Stomach (tissue), 9 donors: Measurements from ENCODE around the gene PLCB1. TPM values are rescaled to one million over a fixed set of nuclear protein-coding genes. Genes with fewer than 3 reads are reported as not detected.
A peak's percentile ranks its signal among the peaks of the same experiment; 100 is the strongest.

ENCODE experiments used
- DNase-seq, 2 donors: peaks; one replicate each; pipeline versions ENCODE4 v3.0.0 to v3.0.0-alpha.2; 2013 to 2019
- H3K27ac ChIP-seq, 5 donors: fragments of 200-600 bp in 4 of 5; sonication (generic) in 4 of 5; one replicate each; pipeline ENCODE4 v1.5.1; 2013 to 2019; ENCODE audit warnings: mild to moderate bottlenecking in 1 of 5, moderate library complexity in 1 of 5
- H3K27me3 ChIP-seq, 3 donors: fragments of 200-600 bp; sonication (generic); one replicate each; pipeline ENCODE4 v1.5.1; 2017 to 2019; ENCODE audit warnings: mixed run types in 1 of 3
- H3K36me3 ChIP-seq, 4 donors: fragments of 200-600 bp; sonication (generic); 1 replicate in 3 of 4; 2 replicates in 1 of 4; pipeline ENCODE4 v1.5.1; 2016 to 2019
- H3K4me1 ChIP-seq, 4 donors: fragments of 200-600 bp; sonication (generic); one replicate each; pipeline ENCODE4 v1.5.1; 2016 to 2019
- H3K4me3 ChIP-seq, 4 donors: fragments of 200-600 bp; sonication (generic) in 3 of 4; one replicate each; pipeline ENCODE4 v1.5.1; 2016 to 2019; ENCODE audit warnings: mild to moderate bottlenecking in 1 of 4
- H3K9me3 ChIP-seq, 4 donors: fragments of 200-600 bp; sonication (generic); one replicate each; pipeline ENCODE4 v1.5.1; 2016 to 2019
- CTCF ChIP-seq, 7 experiments: fragments of 450-650 bp in 4 of 7; fragments of 200-600 bp in 3 of 7; sonication (generic) in 3 of 7; IDR thresholded peaks; one replicate each; pipeline ENCODE4 v1.5.1; 2016 to 2019; ENCODE audit warnings: antibody characterized with exemption in 7 of 7, control low read depth in 2 of 7, mild to moderate bottlenecking in 1 of 7
- EP300 ChIP-seq: sonication (generic); formaldehyde crosslinking; IDR thresholded peaks from one replicate; pipeline ENCODE4 v1.6.1; 2017; ENCODE audit warnings: antibody characterized with exemption
- POLR2A ChIP-seq, 4 donors: fragments of 450-650 bp; IDR thresholded peaks; one replicate each; pipeline ENCODE4 v1.6.1; 2016; ENCODE audit warnings: antibody characterized with exemption in 4 of 4, control low read depth in 2 of 4, mild to moderate bottlenecking in 1 of 4, moderate library complexity in 1 of 4
- POLR2AphosphoS5 ChIP-seq, 3 donors: sonication (generic); formaldehyde crosslinking; IDR thresholded peaks; one replicate each; pipeline ENCODE4 v1.6.1; 2016; ENCODE audit warnings: antibody characterized with exemption in 3 of 3
- WGBS, 5 donors: extraction: QIAGEN DNeasy Blood & Tissue Kit in 3 of 5; methylation state at CpG; one replicate each; pipeline versions ENCODE4 v1.1.5 to v1.1.7; 2013 to 2018; 5-methylcytosine and 5-hydroxymethylcytosine counted together
- intact Hi-C: fragments of 100-400 bp; cut with DNase I; formaldehyde crosslinking; loops from one replicate; pipeline ENCODE4 v1.15.1; 2023; ENCODE audit warnings: low total_unique reads
- polyA plus RNA-seq, 3 donors: library from polyadenylated mRNA; stranded (reverse); fragments of 200-250 nt; gene quantifications; one replicate each; pipeline ENCODE4 v1.2.3, GENCODE V29; 2013
- total RNA-seq, 5 donors: library from RNA; depleted of rRNA; stranded (reverse); fragments of >200 nt; gene quantifications; one replicate each; pipeline versions ENCODE4 v1.1.0 to v1.2.3, GENCODE V29; 2014 to 2016
- donor health status: healthy with polysubstance abuse.
- donor health status: Bipolar disorder and iron deficiency.
- donor health status: healthy.

The PLCB1 gene
- total and polyA plus RNA-seq, 8 donors = 4.1 to 66.5 (median 11.7) TPM

GRCh38 chr20:8534368-8535160, 402.5 kb downstream of the PLCB1 start:
- intact Hi-C loops = no loop called here
- Histone ChIP-seq H3K9me3 (no peaks in the 10 kb centered on the region), H3K4me1 (peaks cover 0 to 5% (median 2%) of the 10 kb centered on the region in 4 donors), H3K27ac (no peak overlapping the region), H3K4me3 (no peak overlapping the region), H3K27me3 (no peaks in the 10 kb centered on the region), H3K36me3 (no peaks in the 10 kb centered on the region)
- TF ChIP-seq EP300 = no peak
- TF ChIP-seq CTCF (IDR thresholded peaks at IDR 0.05) = no peak
- no peak for TF ChIP-seq POLR2AphosphoS5 (IDR thresholded peaks at IDR 0.05)
- TF ChIP-seq POLR2A (IDR thresholded peaks at IDR 0.05) = no peak
- no peak for DNase-seq
- WGBS, 5 donors = 45 to 53% (median 47%) methylated on average over 5 of the region's 5 CpGs

GRCh38 chr20:8535403-8536261, 403.6 kb downstream of the PLCB1 start:
- no peak for DNase-seq
- Histone ChIP-seq H3K36me3 (no peaks in the 10 kb centered on the region), H3K27ac (no peak overlapping the region), H3K4me1 (peaks cover 0 to 5% (median 2%) of the 10 kb centered on the region in 4 donors), H3K4me3 (no peak overlapping the region), H3K9me3 (no peaks in the 10 kb centered on the region), H3K27me3 (no peaks in the 10 kb centered on the region)
- WGBS, 5 donors = 77 to 91% (median 84%) methylated on average over 3 of the region's 3 CpGs
- no peak for TF ChIP-seq POLR2AphosphoS5 (IDR thresholded peaks at IDR 0.05)
- TF ChIP-seq EP300 = no peak
- TF ChIP-seq POLR2A (IDR thresholded peaks at IDR 0.05) = no peak
- TF ChIP-seq CTCF (IDR thresholded peaks at IDR 0.05) = peak in 3 of 7 experiments; percentile 26 to 44 (median 29)
- intact Hi-C loops = no loop called here

GRCh38 chr20:8536262-8536618, 404.2 kb downstream of the PLCB1 start:
- 80 to 97% (median 92%) methylated on average over 5 of the region's 5 CpGs for WGBS, 5 donors

More at GRCh38 chr20:8536262-8536618, 404.2 kb downstream of the PLCB1 start:
- Histone ChIP-seq H3K4me1 (peaks cover 0 to 5% (median 1%) of the 10 kb centered on the region in 4 donors), H3K36me3 (no peaks in the 10 kb centered on the region), H3K27me3 (no peaks in the 10 kb centered on the region), H3K4me3 (no peak overlapping the region), H3K9me3 (no peaks in the 10 kb centered on the region), H3K27ac (no peak overlapping the region)
- TF ChIP-seq POLR2A (IDR thresholded peaks at IDR 0.05) = no peak
- no peak for TF ChIP-seq EP300
- TF ChIP-seq CTCF (IDR thresholded peaks at IDR 0.05) = no peak
- no peak for TF ChIP-seq POLR2AphosphoS5 (IDR thresholded peaks at IDR 0.05)
- intact Hi-C loops = no loop called here
- DNase-seq = no peak
